ENCODE results near the gene MLLT1.

- no peak for TF ChIP-seq CTCF (conservative IDR thresholded peaks at IDR 0.05)
- TF ChIP-seq EZH2 (IDR thresholded peaks at IDR 0.05; ENCODE audit: low read depth) = no peak
These were observed 18.6 kb upstream of the MLLT1 start for GRCh38 chr19:6298413-6298812.
